Measurements from ENCODE around the gene TET1. TPM values are rescaled to one million over a fixed set of nuclear protein-coding genes. Genes with fewer than 3 reads are reported as not detected.
"Not testable (repeated sequence)": the region's sequence is repeated elsewhere in the genome, so short reads cannot be mapped to it uniquely, and the experiment has no call there.

Gene TET1
- total and polyA plus RNA-seq, 2 of the 13 experiments (the other 11 are each of a cell fraction or from before 2014, with no cell fraction given), result 6.9 to 7.3 TPM

GRCh38 chr10:68560186-68560942, at the start of gene TET1 (continued):
- TF ChIP-seq CENPX (CRISPR knock-in tag; IDR thresholded peaks at IDR 0.05), result no peak
- no peak for TF ChIP-seq ZNF567 (CRISPR knock-in tag; IDR thresholded peaks at IDR 0.05; ENCODE audit: borderline replicate concordance)
- no peak for TF ChIP-seq SCMH1 (CRISPR knock-in tag; IDR thresholded peaks at IDR 0.05; ENCODE audit: borderline replicate concordance)
- peak; percentile 68; the same call in 1 of the 2 replicates for TF ChIP-seq GFI1 (CRISPR knock-in tag; IDR thresholded peaks at IDR 0.05; ENCODE audit: borderline replicate concordance)
- no peak for TF ChIP-seq ZNF510 (CRISPR knock-in tag; IDR thresholded peaks at IDR 0.05; ENCODE audit: low read depth)
- TF ChIP-seq ZNF513 (CRISPR knock-in tag; conservative IDR thresholded peaks at IDR 0.05), result no peak
- TF ChIP-seq MED1 (CRISPR knock-in tag; IDR thresholded peaks at IDR 0.05), result peak; percentile 70
- TF ChIP-seq TMF1 (CRISPR knock-in tag; IDR thresholded peaks at IDR 0.05; ENCODE audit: low read depth), result no peak; the same call in 1 of the 2 replicates
- no peak for TF ChIP-seq TEAD2 (CRISPR knock-in tag; IDR thresholded peaks at IDR 0.05)
- TF ChIP-seq SRF (IDR thresholded peaks at IDR 0.05; ENCODE audit: low read depth, low read length), result no peak
- no peak for TF ChIP-seq ZNF367 (CRISPR knock-in tag; IDR thresholded peaks at IDR 0.05; ENCODE audit: borderline replicate concordance)
- TF ChIP-seq HNF1A (IDR thresholded peaks at IDR 0.05; ENCODE audit: low read depth), result no peak
- no peak; the same call in none of the 2 replicates for TF ChIP-seq HNF1A (CRISPR knock-in tag; IDR thresholded peaks at IDR 0.05; ENCODE audit: borderline replicate concordance)
- TF ChIP-seq KLF6 (CRISPR knock-in tag; IDR thresholded peaks at IDR 0.05), result 0 out of 2 replicates have a peak, but pooled peaks have one; percentile 58
- TF ChIP-seq ATF4 (CRISPR knock-in tag; IDR thresholded peaks at IDR 0.05), result peak in 1 of 2 experiments; percentile 30; a peak in 1 of 4 replicates
- no peak for TF ChIP-seq ZNF674 (CRISPR knock-in tag; IDR thresholded peaks at IDR 0.05; ENCODE audit: low read depth)

GRCh38 chr10:68516216-68516615, 43.9 kb upstream of the TET1 start:
- H3K79me2 ChIP-seq (ENCODE audit: insufficient read depth, low read length); H3K4me2 ChIP-seq (ENCODE audit: low read depth, low read length); H2AFZ ChIP-seq (ENCODE audit: low read length); H3K27ac ChIP-seq (ENCODE audit: extremely low read length, insufficient read depth, low read length); H3K36me3 ChIP-seq (replicated peaks in 1 of 2; ENCODE audit: control insufficient read depth in 1 of 2, insufficient read depth in 2 of 2, low read length in 2 of 2); ATAC-seq; in situ Hi-C loops (cut with HindIII; ENCODE audit: extremely low pct_ligation_motif_present, low pct_unique_long_range_greater_than_20kb); H3K4me3 ChIP-seq (replicated peaks in 1 of 3; ENCODE audit: insufficient read depth in 1 of 3, low read depth in 2 of 3, low read length in 3 of 3); intact Hi-C loops (cut with micrococcal nuclease; ENCODE audit: unreplicated experiment); BruUV-seq (replicated peaks); FAIRE-seq; H3K27me3 ChIP-seq (ENCODE audit: control insufficient read depth in 1 of 2, insufficient read depth in 2 of 2, low read length in 2 of 2); H4K20me1 ChIP-seq (ENCODE audit: insufficient read depth, low read length); H3K9ac ChIP-seq (ENCODE audit: insufficient read depth, low read depth, low read length); DNase-seq (ENCODE audit: low spot score); CTCF ChIA-PET (ENCODE audit: low intra/inter-chr PET ratio, low total read pairs); H3K9me3 ChIP-seq (ENCODE audit: low read length); POLR2A ChIA-PET: not testable (repeated sequence)
- 96% methylated on average over 2 of the region's 2 CpGs for WGBS (ENCODE audit: low lambda C conversion rate)
- peaks cover 17% of the 10 kb centered on the region for H3K4me1 ChIP-seq (ENCODE audit: insufficient read depth, low read length)

Data from HepG2 (cell line).